ENCODE measurements around the gene CD244.

GRCh38 chr1:160879056-160879455 lies 16.4 kb upstream of the CD244 start:
- TF ChIP-seq POLR2AphosphoS5 (IDR thresholded peaks at IDR 0.05): no peak
- TF ChIP-seq CTCF (IDR thresholded peaks at IDR 0.05; ENCODE audit: poor library complexity, severe bottlenecking): no peak
- no peak for TF ChIP-seq EP300 (conservative IDR thresholded peaks at IDR 0.05; ENCODE audit: poor library complexity, severe bottlenecking)

Measured in neural cell (in vitro differentiated cells).